GM18498 (cell line): ENCODE data around the gene ABCC3.

Experiments used
- ATAC-seq: cut with Tn5 transposase; IDR thresholded peaks from one replicate; pipeline ENCODE4 v1.9.1; 2021; ENCODE audit warnings: mild to moderate bottlenecking, moderate library complexity; ENCODE audit not compliant: unreplicated experiment

The ABCC3 gene

GRCh38 chr17:50634224-50634914 is at the start of gene ABCC3:
ABCC3 (plus strand) TSS chr17:50634881; CDS start chr17:50634937, 56 bp downstream.
- ATAC-seq, result no peak

- no peak for ATAC-seq
These were observed 49.3 kb upstream of the ABCC3 start for GRCh38 chr17:50585346-50585745.

GRCh38 chr17:50585891-50586290 is 48.8 kb upstream of the ABCC3 start:
- ATAC-seq, result no peak

GRCh38 chr17:50586421-50587247 is 48.0 kb upstream of the ABCC3 start:
- no peak for ATAC-seq

GRCh38 chr17:50587571-50587970 is 47.1 kb upstream of the ABCC3 start:
- no peak for ATAC-seq

GRCh38 chr17:50588391-50589049 is 46.2 kb upstream of the ABCC3 start:
- ATAC-seq, result no peak

- ATAC-seq, result no peak
These were observed 45.5 kb upstream of the ABCC3 start for GRCh38 chr17:50589095-50589705.

GRCh38 chr17:50590946-50591737 is 43.5 kb upstream of the ABCC3 start:
- no peak for ATAC-seq

- ATAC-seq, result no peak
These were observed 41.4 kb upstream of the ABCC3 start for GRCh38 chr17:50593321-50593720.

- ATAC-seq, result no peak
These were observed 40.4 kb upstream of the ABCC3 start for GRCh38 chr17:50594128-50594823.

- ATAC-seq, result no peak
These were observed 39.8 kb upstream of the ABCC3 start for GRCh38 chr17:50594892-50595291.

- ATAC-seq, result no peak
These were observed 38.3 kb upstream of the ABCC3 start for GRCh38 chr17:50596191-50597037.

- ATAC-seq, result no peak
These were observed 36.2 kb upstream of the ABCC3 start for GRCh38 chr17:50598487-50598886.

GRCh38 chr17:50599606-50600005 is 35.1 kb upstream of the ABCC3 start:
- no peak for ATAC-seq

- no peak for ATAC-seq
These were observed 32.8 kb upstream of the ABCC3 start for GRCh38 chr17:50601823-50602375.

- no peak for ATAC-seq
These were observed 31.8 kb upstream of the ABCC3 start for GRCh38 chr17:50602836-50603235.

- ATAC-seq, result no peak
These were observed 31.3 kb upstream of the ABCC3 start for GRCh38 chr17:50603340-50603739.

- no peak for ATAC-seq
These were observed 30.2 kb upstream of the ABCC3 start for GRCh38 chr17:50604513-50604912.

- ATAC-seq, result no peak
These were observed 29.3 kb upstream of the ABCC3 start for GRCh38 chr17:50605429-50605828.
